A673 (cell line): ENCODE results near the gene CTRL.

Experiments
- CTCF ChIP-seq: fragments of 300-800, 200-600 bp; sonication (generic); conservative IDR thresholded peaks from 2 replicates; pipeline ENCODE4 v1.5.1; 2017; ENCODE audit warnings: low read depth, mild to moderate bottlenecking, antibody characterized with exemption, low read length, moderate library complexity, mixed read lengths
- EZH2 ChIP-seq: fragments of 200-600 bp; sonication (generic); IDR thresholded peaks from 2 replicates; pipeline ENCODE4 v1.6.1; 2017; ENCODE audit warnings: borderline replicate concordance, low read depth, mild to moderate bottlenecking, mixed read lengths, antibody characterized with exemption, low read length; ENCODE audit not compliant: poor library complexity, severe bottlenecking

- TF ChIP-seq CTCF (no peak), EZH2 (no peak)
These were observed 34.4 kb downstream of the CTRL start for GRCh38 chr16:67897231-67897630.
